Measurements from ENCODE around the gene INAVA. TPM values are rescaled to one million over a fixed set of nuclear protein-coding genes. Genes with fewer than 3 reads are reported as not detected.

Gene INAVA
- total and polyA plus RNA-seq, 2 donors from 2014 or later: 22.1 to 48.8 TPM

GRCh38 chr1:200877010-200877409 is 17.7 kb upstream of the INAVA start:
- DNase-seq (no peak), FAIRE-seq (no peak)
- no peak overlapping the region for H3K27ac ChIP-seq (ENCODE audit: low read depth in 2 of 2, low read length in 2 of 2)
- no peaks in the 10 kb centered on the region for H3K9me3 ChIP-seq (ENCODE audit: control insufficient read depth in 2 of 3, insufficient read depth in 1 of 3, low read length in 3 of 3)
- no peaks in the 10 kb centered on the region for H3K27me3 ChIP-seq (ENCODE audit: control insufficient read depth, insufficient read depth, low read length)
- intact Hi-C loops (cut with DNase I): no loop called here
- H3K9ac ChIP-seq (ENCODE audit: low read length in 3 of 3): no peak overlapping the region
- TF ChIP-seq CTCF (IDR thresholded peaks at IDR 0.05; ENCODE audit: borderline replicate concordance, extremely low read depth, insufficient read depth): no peak
- peaks cover 0 to 9% (median 0%) of the 10 kb centered on the region in 3 donors for H3K4me1 ChIP-seq (ENCODE audit: control insufficient read depth in 2 of 3, insufficient read depth in 2 of 3, low read depth in 1 of 3, low read length in 3 of 3)
- H3K4me3 ChIP-seq (ENCODE audit: low read length in 3 of 3): no peak overlapping the region
- H3K36me3 ChIP-seq (ENCODE audit: control insufficient read depth in 2 of 3, insufficient read depth in 3 of 3, low read length in 3 of 3): no peaks in the 10 kb centered on the region

- Histone ChIP-seq H3K36me3 (ENCODE audit: control insufficient read depth in 2 of 3, insufficient read depth in 3 of 3, low read length in 3 of 3) (no peaks in the 10 kb centered on the region), H3K4me1 (ENCODE audit: control insufficient read depth in 2 of 3, insufficient read depth in 2 of 3, low read depth in 1 of 3, low read length in 3 of 3) (peaks cover 0 to 7% (median 0%) of the 10 kb centered on the region in 3 donors), H3K27ac (ENCODE audit: low read depth in 2 of 2, low read length in 2 of 2) (no peak overlapping the region), H3K9ac (ENCODE audit: low read length in 3 of 3) (no peak overlapping the region), H3K9me3 (ENCODE audit: control insufficient read depth in 2 of 3, insufficient read depth in 1 of 3, low read length in 3 of 3) (no peaks in the 10 kb centered on the region), H3K4me3 (ENCODE audit: low read length in 3 of 3) (no peak overlapping the region), H3K27me3 (ENCODE audit: control insufficient read depth, insufficient read depth, low read length) (no peaks in the 10 kb centered on the region)
- no peak for DNase-seq
- no peak for TF ChIP-seq CTCF (IDR thresholded peaks at IDR 0.05; ENCODE audit: borderline replicate concordance, extremely low read depth, insufficient read depth)
- no peak for FAIRE-seq
- intact Hi-C loops (cut with DNase I): no loop called here
Observed at GRCh38 chr1:200877839-200878551, 16.7 kb upstream of the INAVA start.

- DNase-seq (no peak), FAIRE-seq (no peak)
- H3K4me1 ChIP-seq (ENCODE audit: control insufficient read depth in 2 of 3, insufficient read depth in 2 of 3, low read depth in 1 of 3, low read length in 3 of 3): no peaks in the 10 kb centered on the region
- no peak overlapping the region for H3K4me3 ChIP-seq (ENCODE audit: low read length in 3 of 3)
- no peak overlapping the region for H3K27ac ChIP-seq (ENCODE audit: low read depth in 2 of 2, low read length in 2 of 2)
- no peaks in the 10 kb centered on the region for H3K9me3 ChIP-seq (ENCODE audit: control insufficient read depth in 2 of 3, insufficient read depth in 1 of 3, low read length in 3 of 3)
- H3K9ac ChIP-seq (ENCODE audit: low read length in 3 of 3): no peak overlapping the region
- no peak for TF ChIP-seq CTCF (IDR thresholded peaks at IDR 0.05; ENCODE audit: borderline replicate concordance, extremely low read depth, insufficient read depth)
- intact Hi-C loops (cut with DNase I): no loop called here
- H3K27me3 ChIP-seq (ENCODE audit: control insufficient read depth, insufficient read depth, low read length): no peaks in the 10 kb centered on the region
- H3K36me3 ChIP-seq (ENCODE audit: control insufficient read depth in 2 of 3, insufficient read depth in 3 of 3, low read length in 3 of 3): no peaks in the 10 kb centered on the region
Observed at GRCh38 chr1:200880212-200880611, 14.5 kb upstream of the INAVA start.

Measured in kidney (tissue), 14 donors.